Endothelial cell of umbilical vein (primary cell): ENCODE results near the gene OR2A1. TPM values are rescaled to one million over a fixed set of nuclear protein-coding genes. Genes with fewer than 3 reads are reported as not detected.
"Not testable (repeated sequence)": the region's sequence is repeated elsewhere in the genome, so short reads cannot be mapped to it uniquely, and the experiment has no call there.

Source experiments
- BruUV-seq: library from RNA; stranded (reverse); fragments of 400-500 nt; replicated peaks from 2 replicates; lab custom pipeline; 2021; lab: Mats Ljungman, UMichigan
- CTCF ChIA-PET: fragments of 300-600, 350-600 bp; sonication (Branson Sonifier 250); formaldehyde crosslinking; loops from one replicate; lab custom pipeline; 2021; ENCODE audit warnings: antibody characterized with exemption, inconsistent platforms; lab: Charles Lee
- POLR2A ChIA-PET: fragments of 300-600, 350-600 bp; sonication (Branson Sonifier 250); formaldehyde crosslinking; loops from one replicate; lab custom pipeline; 2021; ENCODE audit warnings: antibody characterized with exemption, inconsistent platforms; lab: Charles Lee
- DNase-seq: peaks from one replicate; pipeline ENCODE4 v3.0.0-alpha.2; 2011; ENCODE audit warnings: low read depth, low spot score
- FAIRE-seq: peaks from 2 replicates; lab custom pipeline; 2011; peaks lifted over from hg19 to GRCh38; lab: Jason Lieb, UNC
- H2AFZ ChIP-seq: 2 replicates; pipeline ENCODE4 v1.6.0; 2012; ENCODE audit warnings: low read depth, low read length, control low read depth, inconsistent platforms
- H3K27ac ChIP-seq: 2 replicates; pipeline ENCODE4 v1.5.1; 2011; ENCODE audit warnings: low read depth, mild to moderate bottlenecking, control low read depth, low read length, moderate library complexity; ENCODE audit not compliant: insufficient read depth
- H3K27me3 ChIP-seq, 2 experiments: 2 replicates each; pipeline versions ENCODE4 v1.6.0 to v1.6.1; 2011; ENCODE audit warnings: low read length in 2 of 2, mixed read lengths in 1 of 2; ENCODE audit not compliant: control insufficient read depth in 2 of 2, insufficient read depth in 2 of 2
- H3K36me3 ChIP-seq, 2 experiments: 2 replicates in 1 of 2; 3 replicates in 1 of 2; pipeline ENCODE4 v1.5.1; 2011; ENCODE audit warnings: low read length in 2 of 2, mild to moderate bottlenecking in 1 of 2, moderate library complexity in 1 of 2; ENCODE audit not compliant: control insufficient read depth in 2 of 2, insufficient read depth in 2 of 2; ENCODE audit errors: extremely low read depth in 1 of 2
- H3K4me1 ChIP-seq: 3 replicates; pipeline ENCODE4 v1.5.1; 2011; ENCODE audit warnings: mild to moderate bottlenecking, low read length; ENCODE audit not compliant: control insufficient read depth, insufficient read depth; ENCODE audit errors: extremely low read depth
- H3K4me2 ChIP-seq: 2 replicates; pipeline ENCODE4 v1.6.1; 2011; ENCODE audit warnings: low read length, control low read depth, mixed read lengths; ENCODE audit not compliant: insufficient read depth
- H3K4me3 ChIP-seq, 3 experiments: fragments of 200-600 bp in 1 of 3; sonication (generic), shearing (Covaris generic) in 1 of 3; replicated peaks in 1 of 3; 2 replicates each; pipeline ENCODE4 v1.5.1; 2011 to 2016; ENCODE audit warnings: control low read depth in 3 of 3, low read length in 3 of 3, mild to moderate bottlenecking in 2 of 3, inconsistent platforms in 1 of 3, low read depth in 1 of 3, moderate library complexity in 1 of 3; ENCODE audit not compliant: insufficient read depth in 1 of 3
- H3K79me2 ChIP-seq: 2 replicates; pipeline ENCODE4 v1.6.0; 2012; ENCODE audit warnings: low read length, inconsistent platforms; ENCODE audit not compliant: control insufficient read depth, insufficient read depth
- H3K9ac ChIP-seq: replicated peaks from 2 replicates; pipeline ENCODE3; 2011; ENCODE audit warnings: low read length, control low read depth; ENCODE audit not compliant: insufficient read depth; ENCODE audit errors: extremely low read depth
- H3K9me1 ChIP-seq: replicated peaks from 3 replicates; pipeline ENCODE4 v1.6.0; 2011; ENCODE audit warnings: mild to moderate bottlenecking, low read length; ENCODE audit not compliant: control insufficient read depth, insufficient read depth; ENCODE audit errors: extremely low read depth
- H3K9me3 ChIP-seq: replicated peaks from 2 replicates; pipeline ENCODE4 v1.5.1; 2012; ENCODE audit warnings: low read length, inconsistent platforms; ENCODE audit not compliant: control insufficient read depth, insufficient read depth
- H4K20me1 ChIP-seq: replicated peaks from 2 replicates; pipeline ENCODE3; 2011; ENCODE audit warnings: mild to moderate bottlenecking, low read length; ENCODE audit not compliant: control insufficient read depth, insufficient read depth; ENCODE audit errors: extremely low read depth
- dilution Hi-C: fragments of 300-500 bp; cut with MboI; formaldehyde crosslinking; loops from one replicate; pipeline ENCODE4 v1.15.0; 2019; ENCODE audit warnings: low sequenced_read_pairs; ENCODE audit not compliant: extremely low pct_ligation_motif_present
- intact Hi-C: fragments of 100-400 bp; cut with micrococcal nuclease; formaldehyde crosslinking; loops from one replicate; pipeline ENCODE4 v1.10.0; 2022
- polyA plus RNA-seq, 4 experiments: library from polyadenylated mRNA; depleted of rRNA in 3 of 4; stranded (reverse) in 3 of 4; unstranded in 1 of 4; fragments of >200 nt; gene quantifications; 2 replicates each; pipeline versions ENCODE4 v1.2.1 to v1.2.3, GENCODE V29; 2011 to 2012; ENCODE audit warnings: missing spikeins in 1 of 4
- total RNA-seq: library from RNA; stranded (reverse); gene quantifications from 2 replicates; pipeline ENCODE4 v1.2.3, GENCODE V29; 2021

The OR2A1 gene
- total and polyA plus RNA-seq, 2 donors (not counting 3 experiments of a cell fraction or from before 2014, with no cell fraction given): 0.14 TPM; not detected in 1

DNA sequence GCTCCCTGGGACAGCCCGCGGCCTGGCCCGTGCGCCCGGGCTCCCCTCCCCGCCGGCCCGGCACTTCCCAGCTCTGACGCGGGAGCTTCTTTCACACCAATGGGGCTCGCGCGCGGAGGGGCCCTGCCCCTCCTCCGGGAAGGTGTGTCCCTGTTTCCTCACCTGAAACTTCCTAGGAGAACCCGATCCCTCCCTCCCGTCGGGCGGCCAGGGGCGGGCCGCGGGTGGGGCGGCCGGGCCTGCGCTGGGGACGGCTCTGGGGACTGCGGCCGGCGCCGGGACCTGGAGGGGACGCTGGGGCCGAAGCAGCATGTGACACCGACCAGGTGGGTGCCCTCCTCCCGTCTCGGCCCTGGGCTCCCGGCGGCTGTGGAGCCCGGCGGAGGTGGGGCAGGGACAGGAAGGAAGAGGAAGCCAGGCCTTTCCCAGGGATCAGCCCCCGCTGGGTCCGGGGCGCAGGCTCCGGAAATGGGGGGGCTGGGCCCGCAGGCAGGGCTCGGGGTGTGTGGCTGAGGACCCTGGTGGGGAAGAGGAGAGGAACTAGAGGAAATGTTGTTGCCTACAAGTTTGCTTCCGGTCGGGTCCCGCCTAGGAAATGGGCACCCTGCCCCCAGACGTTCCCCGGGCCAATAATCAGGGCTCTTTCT is 43.1 kb downstream of the OR2A1 start, which contains the start of gene ARHGEF5:
ARHGEF5 (plus strand) TSS at position 227 of the 647 bp plus-strand sequence. CDS start 7,268 bp downstream, outside the sequence.
- H3K4me2 ChIP-seq, H3K27me3 ChIP-seq, POLR2A ChIA-PET, H3K36me3 ChIP-seq, H3K9me1 ChIP-seq, H3K4me1 ChIP-seq, dilution Hi-C loops, H3K79me2 ChIP-seq, H3K27ac ChIP-seq, intact Hi-C loops, H3K9ac ChIP-seq, DNase-seq, H3K4me3 ChIP-seq, H4K20me1 ChIP-seq, CTCF ChIA-PET, H2AFZ ChIP-seq, H3K9me3 ChIP-seq, BruUV-seq, FAIRE-seq: not testable (repeated sequence)

- H2AFZ ChIP-seq, FAIRE-seq, BruUV-seq, dilution Hi-C loops, DNase-seq, H3K9ac ChIP-seq, CTCF ChIA-PET, H3K9me3 ChIP-seq, H3K27me3 ChIP-seq, H3K4me1 ChIP-seq, H3K27ac ChIP-seq, intact Hi-C loops, POLR2A ChIA-PET, H4K20me1 ChIP-seq, H3K9me1 ChIP-seq, H3K4me3 ChIP-seq, H3K79me2 ChIP-seq, H3K4me2 ChIP-seq, H3K36me3 ChIP-seq: not testable (repeated sequence)
These were observed 44.0 kb downstream of the OR2A1 start for GRCh38 chr7:144356185-144356584.

GRCh38 chr7:144356860-144357259 is 44.6 kb downstream of the OR2A1 start:
- FAIRE-seq, H3K9ac ChIP-seq, H3K27me3 ChIP-seq, CTCF ChIA-PET, H4K20me1 ChIP-seq, H2AFZ ChIP-seq, H3K27ac ChIP-seq, H3K79me2 ChIP-seq, BruUV-seq, DNase-seq, H3K36me3 ChIP-seq, dilution Hi-C loops, intact Hi-C loops, POLR2A ChIA-PET, H3K4me3 ChIP-seq, H3K9me3 ChIP-seq, H3K9me1 ChIP-seq, H3K4me1 ChIP-seq, H3K4me2 ChIP-seq: not testable (repeated sequence)

GRCh38 chr7:144362061-144362460 is 49.8 kb downstream of the OR2A1 start:
- DNase-seq, H3K9me3 ChIP-seq, H3K9me1 ChIP-seq, H3K79me2 ChIP-seq, POLR2A ChIA-PET, dilution Hi-C loops, H2AFZ ChIP-seq, H3K27ac ChIP-seq, intact Hi-C loops, H3K4me1 ChIP-seq, H3K9ac ChIP-seq, H3K27me3 ChIP-seq, H3K4me3 ChIP-seq, BruUV-seq, H3K36me3 ChIP-seq, FAIRE-seq, H4K20me1 ChIP-seq, H3K4me2 ChIP-seq, CTCF ChIA-PET: not testable (repeated sequence)
